Measurements from ENCODE around the gene HHIP. TPM values are rescaled to one million over a fixed set of nuclear protein-coding genes. Genes with fewer than 3 reads are reported as not detected.

The HHIP gene
- total RNA-seq, 1 experiment from 2014 or later: 1.6 TPM

DNA sequence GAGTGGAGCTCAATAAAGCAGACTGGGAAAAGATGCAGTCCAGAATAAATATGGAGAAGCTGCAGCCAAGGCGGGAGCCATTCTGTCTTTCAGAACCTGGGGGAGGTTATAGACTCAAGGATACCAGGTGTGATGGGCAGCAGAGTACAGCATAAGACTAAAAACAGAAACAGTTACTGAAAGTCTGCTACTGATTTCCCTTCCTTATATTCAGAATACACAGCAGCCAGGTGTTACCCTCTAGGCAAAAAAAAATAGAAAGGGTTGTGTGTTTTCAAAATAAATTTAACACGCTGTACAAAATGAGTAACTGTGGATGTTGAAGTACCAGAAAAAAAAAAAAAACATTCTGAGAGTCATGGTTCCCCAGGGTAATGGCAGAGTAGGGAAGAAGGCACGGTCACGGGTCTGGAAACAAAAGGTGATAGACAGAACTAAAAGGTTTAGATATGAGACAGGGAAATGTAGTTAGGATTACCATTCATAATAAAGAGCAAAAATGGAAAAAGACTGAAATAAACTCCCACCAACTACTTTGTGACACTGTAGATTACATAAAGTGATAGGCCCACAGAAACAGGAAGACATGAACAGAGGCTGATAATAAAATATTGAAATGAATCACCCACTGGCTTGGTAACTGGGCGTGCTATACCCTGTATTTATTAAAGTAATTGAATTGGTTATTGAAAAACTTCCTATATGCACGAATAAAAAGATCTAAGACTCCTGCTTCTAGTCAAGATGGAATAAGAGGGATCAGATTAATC is 10.8 kb upstream of the HHIP start:
- DNase-seq: no peak
- intact Hi-C loops (cut with micrococcal nuclease; ENCODE audit: unreplicated experiment): no loop called here
- H3K36me3 Mint-ChIP-seq (ENCODE audit: insufficient read depth, unreplicated experiment): no peaks in the 10 kb centered on the region
- no TSS peak for BruUV-seq (replicated peaks)
- H3K4me3 Mint-ChIP-seq (ENCODE audit: low read depth, unreplicated experiment): no peak overlapping the region
- H3K27ac Mint-ChIP-seq (ENCODE audit: unreplicated experiment): no peak overlapping the region
- no peaks in the 10 kb centered on the region for H3K27me3 Mint-ChIP-seq (ENCODE audit: unreplicated experiment)
- CTCF ChIA-PET: no interaction called here
- H3K9me3 Mint-ChIP-seq (ENCODE audit: low read depth, unreplicated experiment): peaks cover 2% of the 10 kb centered on the region
- TF ChIP-seq, protein P1, sequence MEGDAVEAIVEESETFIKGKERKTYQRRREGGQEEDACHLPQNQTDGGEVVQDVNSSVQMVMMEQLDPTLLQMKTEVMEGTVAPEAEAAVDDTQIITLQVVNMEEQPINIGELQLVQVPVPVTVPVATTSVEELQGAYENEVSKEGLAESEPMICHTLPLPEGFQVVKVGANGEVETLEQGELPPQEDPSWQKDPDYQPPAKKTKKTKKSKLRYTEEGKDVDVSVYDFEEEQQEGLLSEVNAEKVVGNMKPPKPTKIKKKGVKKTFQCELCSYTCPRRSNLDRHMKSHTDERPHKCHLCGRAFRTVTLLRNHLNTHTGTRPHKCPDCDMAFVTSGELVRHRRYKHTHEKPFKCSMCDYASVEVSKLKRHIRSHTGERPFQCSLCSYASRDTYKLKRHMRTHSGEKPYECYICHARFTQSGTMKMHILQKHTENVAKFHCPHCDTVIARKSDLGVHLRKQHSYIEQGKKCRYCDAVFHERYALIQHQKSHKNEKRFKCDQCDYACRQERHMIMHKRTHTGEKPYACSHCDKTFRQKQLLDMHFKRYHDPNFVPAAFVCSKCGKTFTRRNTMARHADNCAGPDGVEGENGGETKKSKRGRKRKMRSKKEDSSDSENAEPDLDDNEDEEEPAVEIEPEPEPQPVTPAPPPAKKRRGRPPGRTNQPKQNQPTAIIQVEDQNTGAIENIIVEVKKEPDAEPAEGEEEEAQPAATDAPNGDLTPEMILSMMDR (IDR thresholded peaks at IDR 0.05; ENCODE audit: unreplicated experiment): no peak
- H3K4me1 Mint-ChIP-seq (ENCODE audit: low read depth, unreplicated experiment): no peaks in the 10 kb centered on the region

DNA sequence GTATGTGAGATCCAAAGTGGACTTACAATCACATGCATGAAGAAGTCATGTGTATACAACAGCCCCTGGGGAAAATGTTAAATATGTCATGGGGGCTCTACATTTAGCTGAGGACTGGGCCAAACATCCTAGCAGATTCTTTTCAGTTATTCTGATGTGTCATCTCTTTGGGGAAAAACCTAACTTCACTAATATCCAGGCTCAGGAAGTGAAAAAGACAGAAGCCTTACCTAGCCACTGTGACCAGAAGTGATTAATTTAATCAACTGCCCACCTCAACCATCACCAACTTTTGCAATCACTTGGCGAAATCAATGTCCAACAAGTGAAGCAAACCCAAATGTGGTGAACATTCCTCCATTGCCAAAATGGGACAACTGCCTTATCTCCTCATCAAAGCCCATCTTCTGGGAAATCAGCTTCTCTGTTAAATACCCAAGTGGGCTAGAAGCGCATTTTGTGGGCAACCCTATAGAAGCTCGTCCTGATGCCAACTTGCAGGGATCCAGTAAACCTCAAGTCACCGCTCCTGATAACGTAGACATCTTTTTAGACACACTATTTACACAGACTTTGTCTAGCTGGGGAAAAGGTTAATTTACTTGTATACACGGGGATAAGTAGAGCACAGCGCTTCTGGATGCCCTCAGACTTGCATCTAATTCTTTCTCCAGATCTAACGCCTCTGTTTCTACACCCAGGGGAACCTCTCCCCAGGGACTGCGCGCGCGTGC is 1.4 kb upstream of the HHIP start:
- CTCF ChIA-PET: no interaction called here
- peaks cover 14% of the 10 kb centered on the region for H3K36me3 Mint-ChIP-seq (ENCODE audit: insufficient read depth, unreplicated experiment)
- intact Hi-C loops (cut with micrococcal nuclease; ENCODE audit: unreplicated experiment): no loop called here
- TF ChIP-seq, protein P1 (IDR thresholded peaks at IDR 0.05; ENCODE audit: unreplicated experiment): no peak
- H3K27ac Mint-ChIP-seq (ENCODE audit: unreplicated experiment): no peak overlapping the region
- no peak for DNase-seq
- peaks cover 2% of the 10 kb centered on the region for H3K9me3 Mint-ChIP-seq (ENCODE audit: low read depth, unreplicated experiment)
- BruUV-seq (replicated peaks): no TSS peak
- H3K4me3 Mint-ChIP-seq (ENCODE audit: low read depth, unreplicated experiment): peak overlapping the region; percentile 81
- peaks cover 20% of the 10 kb centered on the region for H3K4me1 Mint-ChIP-seq (ENCODE audit: low read depth, unreplicated experiment)
- H3K27me3 Mint-ChIP-seq (ENCODE audit: unreplicated experiment): no peaks in the 10 kb centered on the region

DNA sequence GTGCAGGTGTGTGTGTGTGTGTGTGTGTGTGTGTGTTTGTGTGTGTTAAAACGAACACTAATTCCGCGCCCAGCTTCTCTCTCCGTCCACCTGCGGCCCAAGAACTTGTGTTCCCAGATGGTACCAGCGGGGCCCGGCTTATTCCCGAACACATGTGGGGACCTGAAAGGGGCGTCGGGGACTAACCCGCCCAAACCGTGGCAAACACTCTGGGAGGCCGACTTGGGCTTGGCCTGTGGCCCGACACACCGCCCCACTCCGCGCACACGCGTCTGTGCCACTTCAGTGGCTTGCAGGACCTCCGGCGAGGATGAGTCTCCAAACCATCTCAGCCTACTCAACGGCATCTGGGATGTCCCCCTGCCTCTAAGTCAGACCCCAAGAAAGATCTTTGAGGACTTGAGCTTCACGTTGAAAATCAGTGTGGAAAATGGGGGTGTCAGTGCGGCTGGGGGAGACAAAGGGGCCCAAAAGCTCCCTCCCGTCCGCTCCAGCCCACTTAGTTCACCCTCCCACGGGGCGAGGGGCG is 790 bp upstream of the HHIP start:
- H3K4me1 Mint-ChIP-seq (ENCODE audit: low read depth, unreplicated experiment): peaks cover 20% of the 10 kb centered on the region
- peaks cover 2% of the 10 kb centered on the region for H3K9me3 Mint-ChIP-seq (ENCODE audit: low read depth, unreplicated experiment)
- intact Hi-C loops (cut with micrococcal nuclease; ENCODE audit: unreplicated experiment): no loop called here
- H3K27me3 Mint-ChIP-seq (ENCODE audit: unreplicated experiment): no peaks in the 10 kb centered on the region
- H3K36me3 Mint-ChIP-seq (ENCODE audit: insufficient read depth, unreplicated experiment): peaks cover 14% of the 10 kb centered on the region
- H3K27ac Mint-ChIP-seq (ENCODE audit: unreplicated experiment): no peak overlapping the region
- TF ChIP-seq, protein P1 (IDR thresholded peaks at IDR 0.05; ENCODE audit: unreplicated experiment): no peak
- no TSS peak for BruUV-seq (replicated peaks)
- H3K4me3 Mint-ChIP-seq (ENCODE audit: low read depth, unreplicated experiment): peak overlapping the region; percentile 81
- DNase-seq: no peak
- CTCF ChIA-PET: no interaction called here

DNA sequence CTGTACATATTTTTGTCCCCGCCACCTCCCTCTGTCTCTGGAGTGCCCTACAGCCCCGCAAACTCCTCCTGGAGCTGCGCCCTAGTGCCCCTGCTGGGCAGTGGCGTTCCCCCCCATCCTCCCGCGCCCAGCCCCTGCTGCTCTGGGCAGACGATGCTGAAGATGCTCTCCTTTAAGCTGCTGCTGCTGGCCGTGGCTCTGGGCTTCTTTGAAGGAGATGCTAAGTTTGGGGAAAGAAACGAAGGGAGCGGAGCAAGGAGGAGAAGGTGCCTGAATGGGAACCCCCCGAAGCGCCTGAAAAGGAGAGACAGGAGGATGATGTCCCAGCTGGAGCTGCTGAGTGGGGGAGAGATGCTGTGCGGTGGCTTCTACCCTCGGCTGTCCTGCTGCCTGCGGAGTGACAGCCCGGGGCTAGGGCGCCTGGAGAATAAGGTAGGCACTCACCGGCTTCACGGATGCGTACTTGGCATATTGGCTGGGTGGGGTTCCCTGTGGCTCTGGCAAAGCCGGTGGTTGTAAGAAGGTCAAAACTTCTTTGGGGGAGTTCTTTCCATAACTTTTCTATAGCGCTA is 653 bp downstream of the HHIP start:
- CTCF ChIA-PET: no interaction called here
- peaks cover 2% of the 10 kb centered on the region for H3K9me3 Mint-ChIP-seq (ENCODE audit: low read depth, unreplicated experiment)
- no peaks in the 10 kb centered on the region for H3K27me3 Mint-ChIP-seq (ENCODE audit: unreplicated experiment)
- peak overlapping the region; percentile 81 for H3K4me3 Mint-ChIP-seq (ENCODE audit: low read depth, unreplicated experiment)
- DNase-seq: peak; percentile 14
- H3K27ac Mint-ChIP-seq (ENCODE audit: unreplicated experiment): peak overlapping the region; percentile 29
- intact Hi-C loops (cut with micrococcal nuclease; ENCODE audit: unreplicated experiment): no loop called here
- H3K4me1 Mint-ChIP-seq (ENCODE audit: low read depth, unreplicated experiment): peaks cover 20% of the 10 kb centered on the region
- TF ChIP-seq, protein P1 (IDR thresholded peaks at IDR 0.05; ENCODE audit: unreplicated experiment): no peak
- no TSS peak for BruUV-seq (replicated peaks)
- H3K36me3 Mint-ChIP-seq (ENCODE audit: insufficient read depth, unreplicated experiment): peaks cover 14% of the 10 kb centered on the region
